GM18861 (cell line): Measurements from ENCODE around the gene RANGRF.
"Not testable (repeated sequence)": the region's sequence is repeated elsewhere in the genome, so short reads cannot be mapped to it uniquely, and the experiment has no call there.

Experiments used
- ATAC-seq: cut with Tn5 transposase; IDR thresholded peaks from one replicate; pipeline ENCODE4 v1.9.1; 2021; ENCODE audit not compliant: unreplicated experiment

RANGRF gene, protein sequence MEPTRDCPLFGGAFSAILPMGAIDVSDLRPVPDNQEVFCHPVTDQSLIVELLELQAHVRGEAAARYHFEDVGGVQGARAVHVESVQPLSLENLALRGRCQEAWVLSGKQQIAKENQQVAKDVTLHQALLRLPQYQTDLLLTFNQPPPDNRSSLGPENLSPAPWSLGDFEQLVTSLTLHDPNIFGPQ

GRCh38 chr17:8288336-8289102 is at the start of gene RANGRF:
RANGRF (plus strand) TSS chr17:8288670; CDS start chr17:8288789, 119 bp downstream.
- ATAC-seq, result peak; percentile 60

DNA sequence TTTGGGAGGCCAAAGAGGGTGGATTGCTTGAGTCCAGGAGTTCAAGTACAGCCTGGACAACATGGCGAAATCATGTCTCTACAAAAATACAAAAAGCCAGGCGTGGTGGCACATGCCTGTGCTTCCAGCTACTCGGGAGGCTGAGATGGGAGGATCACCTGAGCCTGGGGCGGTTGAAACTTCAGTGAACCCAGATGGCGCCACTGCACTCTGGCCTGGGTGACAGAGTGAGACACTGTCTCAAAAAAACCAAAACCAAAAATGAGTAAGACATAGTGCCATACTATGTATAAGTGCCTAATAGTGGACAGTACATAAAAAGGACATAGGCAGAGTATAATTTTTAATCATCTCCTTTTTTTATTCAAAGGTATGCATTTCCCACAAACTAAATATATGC is 44.6 kb upstream of the RANGRF start:
- no peak for ATAC-seq

DNA sequence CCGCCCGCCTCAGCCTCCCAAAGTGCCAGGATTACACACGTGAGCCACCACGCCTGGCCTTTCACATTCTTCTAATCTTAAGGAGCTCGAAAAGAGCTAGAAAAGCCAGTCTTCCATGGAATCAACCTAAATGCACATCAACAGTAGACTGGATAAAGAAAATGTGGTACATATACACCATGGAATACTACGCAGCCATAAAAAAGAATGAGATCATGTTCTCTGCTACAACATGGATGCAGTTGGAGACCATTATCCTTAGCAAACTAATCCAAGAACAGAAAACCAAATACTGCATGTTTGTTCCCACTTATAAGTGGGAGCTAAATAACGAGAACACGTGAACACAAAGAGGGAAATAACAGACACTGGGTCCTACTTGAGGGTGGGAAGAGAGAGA is 43.7 kb upstream of the RANGRF start:
- no peak for ATAC-seq

DNA sequence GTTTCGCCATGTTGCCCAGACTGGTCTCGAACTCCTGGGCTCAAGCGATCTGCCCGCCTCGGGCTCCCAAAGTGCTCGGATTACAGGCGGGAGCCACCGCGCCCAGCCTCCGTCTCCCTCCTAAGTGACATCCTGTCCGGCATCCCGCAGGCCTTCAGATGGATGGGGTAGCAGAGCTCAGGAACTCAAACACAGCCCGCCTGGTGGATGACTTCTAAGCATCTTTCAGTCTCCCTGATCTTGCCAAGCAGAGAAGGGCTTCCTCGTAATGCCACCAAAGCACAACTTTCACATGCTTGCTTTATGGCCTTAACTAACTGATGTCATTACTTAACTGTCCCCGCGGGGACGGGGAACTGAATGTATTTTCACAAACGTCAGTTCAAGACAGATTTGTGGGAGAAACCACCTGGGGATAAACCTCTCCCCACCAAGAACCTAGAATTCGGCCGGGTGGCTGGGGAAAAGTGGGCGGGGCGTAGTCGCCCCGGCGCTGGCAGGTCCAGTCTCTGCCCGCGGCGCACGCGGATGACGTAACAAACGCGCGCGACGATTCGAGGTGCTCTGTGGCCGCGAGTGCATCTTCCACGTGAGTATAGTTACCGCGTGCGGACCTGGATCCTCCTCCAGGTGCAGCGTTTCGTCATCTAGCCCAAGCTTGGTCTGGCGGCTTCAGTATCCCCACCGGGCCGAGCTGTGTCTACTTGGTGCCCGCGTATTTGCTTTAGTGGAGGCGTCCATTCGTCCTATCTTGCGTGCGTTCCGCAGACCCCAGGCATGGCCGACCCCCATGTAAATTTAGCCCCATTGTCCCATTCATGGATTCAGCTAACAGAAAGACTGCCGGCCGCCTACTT is 39.5 kb upstream of the RANGRF start, which contains the start of gene PFAS:
Gene PFAS, plus strand, starts transcription at position 539 of the 857 bp plus-strand sequence. CDS start 4,649 bp downstream, outside the sequence.
- ATAC-seq, result peak; percentile 52

GRCh38 chr17:8249621-8250500 is 38.6 kb upstream of the RANGRF start:
- ATAC-seq, result no peak

DNA sequence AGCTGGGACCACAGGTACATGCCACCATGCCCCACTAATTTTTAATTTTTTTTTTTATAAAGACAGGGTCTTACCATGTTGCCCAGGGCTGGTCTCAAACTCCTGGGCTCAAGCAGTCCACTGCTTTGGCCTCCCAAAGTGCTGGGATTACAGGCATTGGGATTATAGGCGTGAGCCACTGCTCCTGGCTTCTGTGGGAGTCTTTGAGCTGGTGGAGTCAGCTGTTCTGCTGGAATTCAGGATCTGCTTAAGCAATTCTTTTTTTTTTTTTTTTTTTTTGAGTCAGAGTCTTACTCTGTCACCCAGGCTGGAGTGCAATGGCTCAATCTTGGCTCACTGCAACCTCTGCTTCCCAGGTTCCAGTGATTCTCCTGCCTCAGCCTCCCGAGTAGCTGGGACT is 37.1 kb upstream of the RANGRF start:
- not testable (repeated sequence) for ATAC-seq

GRCh38 chr17:8253801-8254200 is 34.7 kb upstream of the RANGRF start:
- ATAC-seq, result no peak

GRCh38 chr17:8254881-8255280 is 33.6 kb upstream of the RANGRF start:
- no peak for ATAC-seq

GRCh38 chr17:8255499-8255898 is 33.0 kb upstream of the RANGRF start:
- ATAC-seq, result no peak

DNA sequence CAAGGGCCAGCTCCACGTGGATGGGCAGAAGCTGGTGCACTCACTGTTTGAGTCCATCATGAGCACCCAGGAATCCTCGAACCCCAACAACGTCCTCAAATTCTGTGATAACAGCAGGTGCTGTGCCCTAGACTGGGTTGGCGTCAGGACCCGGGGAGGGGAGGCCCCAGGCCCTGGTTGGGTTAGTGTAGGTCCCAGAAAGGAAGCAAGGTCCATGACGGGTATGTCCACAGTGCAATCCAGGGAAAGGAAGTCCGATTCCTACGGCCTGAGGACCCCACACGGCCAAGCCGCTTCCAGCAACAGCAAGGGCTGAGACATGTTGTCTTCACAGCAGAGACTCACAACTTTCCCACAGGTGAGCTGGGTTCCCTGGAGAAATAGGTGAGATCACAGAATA is 32.2 kb upstream of the RANGRF start:
- ATAC-seq, result no peak

GRCh38 chr17:8256691-8257090 is 31.8 kb upstream of the RANGRF start:
- no peak for ATAC-seq

- no peak for ATAC-seq
Observed at GRCh38 chr17:8257801-8258200, 30.7 kb upstream of the RANGRF start.

GRCh38 chr17:8264320-8264719 is 24.1 kb upstream of the RANGRF start:
- no peak for ATAC-seq

GRCh38 chr17:8264836-8265542 is 23.5 kb upstream of the RANGRF start:
- no peak for ATAC-seq

- ATAC-seq, result no peak
Observed at GRCh38 chr17:8266648-8267479, 21.6 kb upstream of the RANGRF start.

- no peak for ATAC-seq
Observed at GRCh38 chr17:8267480-8268147, 20.9 kb upstream of the RANGRF start.

DNA sequence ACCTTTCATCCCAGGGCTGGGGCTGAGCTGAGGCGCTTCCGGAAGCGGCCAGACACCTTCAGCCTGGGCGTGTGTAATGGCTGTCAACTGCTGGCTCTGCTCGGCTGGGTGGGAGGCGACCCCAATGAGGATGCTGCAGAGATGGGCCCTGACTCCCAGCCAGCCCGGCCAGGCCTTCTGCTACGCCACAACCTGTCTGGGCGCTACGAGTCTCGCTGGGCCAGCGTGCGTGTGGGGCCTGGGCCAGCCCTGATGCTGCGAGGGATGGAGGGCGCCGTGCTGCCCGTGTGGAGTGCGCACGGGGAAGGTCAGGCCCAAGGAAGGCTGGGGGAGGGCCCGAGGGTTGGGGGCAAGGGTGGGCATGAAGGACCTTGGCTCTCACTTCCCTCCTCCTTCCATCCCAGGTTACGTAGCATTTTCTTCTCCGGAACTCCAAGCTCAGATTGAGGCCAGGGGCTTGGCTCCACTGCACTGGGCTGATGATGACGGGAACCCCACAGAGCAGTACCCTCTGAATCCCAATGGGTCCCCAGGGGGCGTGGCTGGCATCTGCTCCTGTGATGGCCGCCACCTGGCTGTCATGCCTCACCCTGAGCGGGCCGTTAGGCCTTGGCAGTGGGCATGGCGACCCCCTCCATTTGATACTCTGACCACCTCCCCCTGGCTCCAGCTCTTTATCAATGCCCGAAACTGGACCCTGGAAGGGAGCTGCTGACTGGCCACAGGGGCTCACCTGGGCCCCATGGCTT is 19.7 kb upstream of the RANGRF start:
- no peak for ATAC-seq

DNA sequence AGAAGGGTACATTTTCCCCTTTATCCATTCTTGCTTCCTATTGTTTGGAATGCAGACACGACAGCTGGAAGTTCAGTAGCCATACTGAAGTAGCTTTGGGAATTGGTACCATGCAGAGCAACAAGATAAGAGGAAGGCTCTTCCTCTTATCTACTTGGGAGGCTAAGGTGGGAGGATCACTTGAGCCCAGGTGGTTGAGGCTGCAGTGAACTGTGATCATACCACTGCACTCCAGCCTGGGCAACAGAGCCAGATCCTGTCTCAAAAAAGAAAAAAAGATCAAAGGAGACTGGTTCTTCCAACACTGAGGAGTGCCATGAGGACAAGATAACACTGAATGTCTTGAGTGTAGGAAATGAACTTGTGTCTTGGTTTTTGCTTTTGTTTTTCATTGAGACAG is 16.0 kb upstream of the RANGRF start:
- ATAC-seq, result no peak
